ENCODE data around the gene ZNF287.

Gene ZNF287

DNA sequence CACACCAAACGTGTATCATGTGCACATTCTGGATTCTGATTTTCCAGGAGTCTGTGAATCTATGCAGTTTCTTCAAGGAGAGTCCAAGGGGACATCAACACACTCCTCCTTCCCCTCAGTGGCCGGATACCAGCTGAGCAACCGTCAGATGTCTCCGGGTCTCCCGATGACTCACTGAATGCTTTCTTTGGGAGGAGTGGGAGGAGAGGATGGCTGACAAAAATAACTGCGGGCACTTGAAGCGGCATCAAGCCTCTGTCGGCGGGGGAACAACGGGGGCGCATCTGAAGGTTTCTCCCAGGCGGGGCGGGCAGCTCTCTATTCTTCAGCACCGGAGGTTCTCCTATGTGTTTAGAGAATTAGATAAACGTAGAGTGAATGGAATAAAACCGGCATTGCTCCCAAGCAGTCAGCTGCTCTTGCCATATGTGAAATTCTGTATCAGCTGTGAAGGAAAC is 52.4 kb downstream of the ZNF287 start:
- DNase-seq (ENCODE audit: low read depth), result peak; percentile 79

DNA sequence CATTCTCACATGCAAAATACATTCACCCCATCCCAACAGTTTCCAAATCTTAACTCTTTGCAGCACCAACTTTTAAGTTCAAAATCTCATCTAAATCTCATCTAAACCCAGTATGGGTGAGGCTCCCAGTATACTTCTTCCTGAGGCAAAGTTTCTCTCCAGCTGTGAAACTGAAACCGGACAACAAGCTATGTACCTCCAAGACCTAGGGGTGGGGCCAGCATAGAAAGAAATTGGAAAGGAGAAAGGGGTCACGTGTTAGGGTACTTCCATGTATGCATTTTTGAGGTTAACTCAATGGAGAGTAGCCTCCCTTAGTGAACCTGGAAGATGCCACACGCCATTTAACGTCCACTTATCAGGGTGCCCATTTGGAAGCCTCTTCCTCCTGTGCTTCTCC is 53.1 kb downstream of the ZNF287 start:
- DNase-seq (ENCODE audit: low read depth), result no peak

DNA sequence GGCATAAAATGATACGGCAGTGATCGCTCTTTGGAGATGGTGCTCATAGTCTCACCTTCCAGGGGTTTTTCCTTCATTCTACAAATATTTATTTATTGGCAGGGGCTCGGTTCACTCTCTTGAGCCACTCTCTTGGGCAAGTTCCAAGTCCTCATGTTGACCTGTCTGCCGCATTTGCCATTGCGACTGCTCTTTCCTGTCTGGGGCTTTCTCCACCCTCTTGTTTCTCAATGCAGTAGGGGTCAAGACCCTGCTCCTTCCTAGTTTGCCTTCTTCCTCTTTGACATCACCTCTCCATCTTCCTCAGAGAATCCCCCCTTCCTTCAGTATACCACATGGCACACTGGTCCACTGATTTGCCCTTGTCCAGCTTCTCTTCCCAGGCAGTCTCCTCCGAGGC is 55.1 kb downstream of the ZNF287 start:
- DNase-seq (ENCODE audit: low read depth), result no peak

DNA sequence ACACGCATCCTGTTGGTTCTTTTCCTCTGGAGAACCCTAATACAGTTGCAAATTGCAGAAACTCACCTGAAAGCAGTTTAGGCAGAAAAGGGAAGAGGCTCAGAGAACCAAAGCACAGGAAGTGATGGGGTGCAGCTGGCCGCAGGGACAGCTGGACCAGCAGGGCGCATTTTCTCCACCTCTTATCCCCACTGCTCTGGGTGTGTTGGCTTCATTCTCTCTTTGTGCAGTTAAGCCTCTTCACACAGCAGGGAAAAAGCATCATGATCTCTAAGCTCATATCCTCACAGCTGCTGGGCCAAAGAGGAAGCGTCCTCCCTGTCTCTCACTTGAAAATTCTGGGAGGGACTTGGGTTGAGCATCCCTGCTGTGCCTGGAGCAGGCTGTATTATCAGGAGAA is 57.0 kb downstream of the ZNF287 start:
- no peak for DNase-seq (ENCODE audit: low read depth)

DNA sequence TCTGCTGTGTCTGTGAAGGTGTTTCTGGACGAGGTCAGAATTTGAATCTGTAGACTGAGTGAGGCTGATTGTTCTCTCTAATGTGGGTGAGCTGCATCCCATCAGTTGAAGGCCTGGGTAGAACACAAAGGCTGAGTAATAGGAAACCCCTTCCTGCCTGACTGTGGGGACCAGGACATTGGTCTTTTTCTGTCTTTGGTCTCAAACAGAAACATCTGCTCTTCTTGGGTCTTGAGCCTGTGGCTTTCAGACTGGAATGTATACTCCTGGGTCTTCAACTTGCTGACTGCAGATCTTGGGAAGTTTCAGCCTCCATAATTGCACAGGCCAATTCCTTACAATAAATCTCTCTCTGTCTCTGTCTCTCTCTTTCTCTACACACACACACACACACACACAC is 57.4 kb downstream of the ZNF287 start:
- DNase-seq (ENCODE audit: low read depth), result no peak

DNA sequence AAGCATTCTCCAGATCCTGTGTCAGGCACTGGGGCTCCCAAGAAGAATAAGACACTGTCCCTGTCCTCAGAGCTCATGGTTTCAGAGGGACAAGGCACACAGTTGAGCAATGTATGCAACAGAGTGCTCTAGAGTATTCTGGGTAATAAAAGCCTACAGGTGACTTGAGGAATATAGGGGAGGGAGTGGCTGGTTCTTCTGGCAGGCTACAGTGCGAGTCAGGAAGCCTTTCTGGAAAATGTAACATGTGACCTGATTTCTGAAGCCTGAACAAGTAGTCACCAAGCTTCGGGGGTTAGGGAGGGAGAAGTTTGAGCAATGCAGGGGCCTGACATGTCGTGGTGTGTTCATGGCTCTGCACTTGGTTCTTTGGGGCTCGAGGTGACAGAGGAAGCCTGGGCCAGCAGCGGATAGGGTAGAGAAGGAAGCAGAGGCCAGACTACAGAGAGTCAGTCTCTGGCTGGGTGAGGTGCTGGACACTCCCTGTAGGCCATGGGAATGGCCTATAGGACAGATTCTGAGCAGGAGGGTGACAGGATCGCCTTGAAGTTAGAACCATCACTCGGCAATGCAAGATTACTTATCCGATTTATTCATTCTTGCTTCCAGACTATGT is 61.0 kb downstream of the ZNF287 start:
- no peak for DNase-seq (ENCODE audit: low read depth)

DNA sequence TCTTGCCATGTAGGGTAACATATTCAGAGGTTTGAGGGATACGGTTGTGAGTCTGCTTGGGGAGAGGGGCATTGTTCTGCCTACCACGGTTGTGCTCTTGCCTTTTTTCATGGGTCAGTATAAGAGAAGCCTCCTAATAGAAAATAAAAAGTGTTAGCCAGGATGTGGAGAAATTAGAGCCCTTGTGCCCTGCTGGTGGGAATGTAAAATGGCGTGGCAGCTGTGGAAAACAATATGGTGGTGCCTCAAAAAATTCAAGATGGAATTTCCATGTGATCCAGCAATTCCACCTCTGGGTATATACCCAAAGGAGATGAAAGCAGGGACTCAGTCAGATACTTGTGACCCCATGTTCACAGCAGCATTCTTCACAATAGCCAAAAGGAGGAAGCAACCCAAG is 62.8 kb downstream of the ZNF287 start:
- no peak for DNase-seq (ENCODE audit: low read depth)

DNA sequence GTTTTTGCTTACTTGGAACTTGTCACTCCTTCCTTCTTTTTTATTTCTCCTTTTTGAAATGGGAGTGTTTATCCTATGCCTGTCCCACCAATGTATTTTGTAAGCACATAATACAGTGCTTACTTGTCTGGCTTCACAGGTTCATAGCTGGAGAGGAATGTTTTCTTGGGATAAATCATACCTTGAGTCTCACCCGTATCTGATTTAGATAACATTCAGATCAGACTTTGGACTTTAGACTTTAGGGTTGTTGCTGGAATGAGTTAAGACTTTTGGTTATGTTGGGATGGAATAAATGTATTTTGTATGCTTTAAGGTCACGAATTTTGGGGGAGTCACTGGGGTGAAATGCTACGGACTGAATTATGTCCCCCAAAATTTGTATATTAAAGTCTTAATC is 64.0 kb downstream of the ZNF287 start:
- DNase-seq (ENCODE audit: low read depth), result no peak
